Endothelial cell of umbilical vein (primary cell): ENCODE results near the gene BDKRB2. TPM values are rescaled to one million over a fixed set of nuclear protein-coding genes. Genes with fewer than 3 reads are reported as not detected.

Source experiments
- BruUV-seq: library from RNA; stranded (reverse); fragments of 400-500 nt; replicated peaks from 2 replicates; lab custom pipeline; 2021; lab: Mats Ljungman, UMichigan
- CTCF ChIA-PET: fragments of 300-600, 350-600 bp; sonication (Branson Sonifier 250); formaldehyde crosslinking; loops from one replicate; lab custom pipeline; 2021; ENCODE audit warnings: antibody characterized with exemption, inconsistent platforms; lab: Charles Lee
- POLR2A ChIA-PET: fragments of 300-600, 350-600 bp; sonication (Branson Sonifier 250); formaldehyde crosslinking; loops from one replicate; lab custom pipeline; 2021; ENCODE audit warnings: antibody characterized with exemption, inconsistent platforms; lab: Charles Lee
- DNase-seq: peaks from one replicate; pipeline ENCODE4 v3.0.0-alpha.2; 2011; ENCODE audit warnings: low read depth, low spot score
- FAIRE-seq: peaks from 2 replicates; lab custom pipeline; 2011; peaks lifted over from hg19 to GRCh38; lab: Jason Lieb, UNC
- H2AFZ ChIP-seq: 2 replicates; pipeline ENCODE4 v1.6.0; 2012; ENCODE audit warnings: low read depth, low read length, control low read depth, inconsistent platforms
- H3K27ac ChIP-seq: 2 replicates; pipeline ENCODE4 v1.5.1; 2011; ENCODE audit warnings: low read depth, mild to moderate bottlenecking, control low read depth, low read length, moderate library complexity; ENCODE audit not compliant: insufficient read depth
- H3K27me3 ChIP-seq, 2 experiments: 2 replicates each; pipeline versions ENCODE4 v1.6.0 to v1.6.1; 2011; ENCODE audit warnings: low read length in 2 of 2, mixed read lengths in 1 of 2; ENCODE audit not compliant: control insufficient read depth in 2 of 2, insufficient read depth in 2 of 2
- H3K36me3 ChIP-seq, 2 experiments: 2 replicates in 1 of 2; 3 replicates in 1 of 2; pipeline ENCODE4 v1.5.1; 2011; ENCODE audit warnings: low read length in 2 of 2, mild to moderate bottlenecking in 1 of 2, moderate library complexity in 1 of 2; ENCODE audit not compliant: control insufficient read depth in 2 of 2, insufficient read depth in 2 of 2; ENCODE audit errors: extremely low read depth in 1 of 2
- H3K4me1 ChIP-seq: 3 replicates; pipeline ENCODE4 v1.5.1; 2011; ENCODE audit warnings: mild to moderate bottlenecking, low read length; ENCODE audit not compliant: control insufficient read depth, insufficient read depth; ENCODE audit errors: extremely low read depth
- H3K4me2 ChIP-seq: 2 replicates; pipeline ENCODE4 v1.6.1; 2011; ENCODE audit warnings: low read length, control low read depth, mixed read lengths; ENCODE audit not compliant: insufficient read depth
- H3K4me3 ChIP-seq, 3 experiments: fragments of 200-600 bp in 1 of 3; sonication (generic), shearing (Covaris generic) in 1 of 3; replicated peaks in 1 of 3; 2 replicates each; pipeline ENCODE4 v1.5.1; 2011 to 2016; ENCODE audit warnings: control low read depth in 3 of 3, low read length in 3 of 3, mild to moderate bottlenecking in 2 of 3, inconsistent platforms in 1 of 3, low read depth in 1 of 3, moderate library complexity in 1 of 3; ENCODE audit not compliant: insufficient read depth in 1 of 3
- H3K79me2 ChIP-seq: 2 replicates; pipeline ENCODE4 v1.6.0; 2012; ENCODE audit warnings: low read length, inconsistent platforms; ENCODE audit not compliant: control insufficient read depth, insufficient read depth
- H3K9ac ChIP-seq: replicated peaks from 2 replicates; pipeline ENCODE3; 2011; ENCODE audit warnings: low read length, control low read depth; ENCODE audit not compliant: insufficient read depth; ENCODE audit errors: extremely low read depth
- H3K9me1 ChIP-seq: replicated peaks from 3 replicates; pipeline ENCODE4 v1.6.0; 2011; ENCODE audit warnings: mild to moderate bottlenecking, low read length; ENCODE audit not compliant: control insufficient read depth, insufficient read depth; ENCODE audit errors: extremely low read depth
- H3K9me3 ChIP-seq: replicated peaks from 2 replicates; pipeline ENCODE4 v1.5.1; 2012; ENCODE audit warnings: low read length, inconsistent platforms; ENCODE audit not compliant: control insufficient read depth, insufficient read depth
- H4K20me1 ChIP-seq: replicated peaks from 2 replicates; pipeline ENCODE3; 2011; ENCODE audit warnings: mild to moderate bottlenecking, low read length; ENCODE audit not compliant: control insufficient read depth, insufficient read depth; ENCODE audit errors: extremely low read depth
- CTCF ChIP-seq, 2 donors: IDR thresholded peaks; 1 replicate in 1 of 2; 2 replicates in 1 of 2; pipeline ENCODE4 v1.5.1; 2011; ENCODE audit warnings: low read length in 2 of 2, mild to moderate bottlenecking in 2 of 2, moderate library complexity in 2 of 2, control low read depth in 1 of 2, inconsistent platforms in 1 of 2, low read depth in 1 of 2; ENCODE audit not compliant: insufficient read depth in 1 of 2; ENCODE audit errors: extremely low read depth in 1 of 2
- EZH2 ChIP-seq: IDR thresholded peaks from 2 replicates; pipeline ENCODE4 v1.6.1; 2012; ENCODE audit warnings: borderline replicate concordance, low read depth, mild to moderate bottlenecking, moderate library complexity, low read length, inconsistent platforms; ENCODE audit not compliant: severe bottlenecking
- FOS ChIP-seq: IDR thresholded peaks from 2 replicates; pipeline ENCODE4 v1.6.1; 2011; ENCODE audit warnings: mild to moderate bottlenecking, low read length, moderate library complexity, borderline replicate concordance; ENCODE audit not compliant: insufficient read depth
- JUN ChIP-seq: IDR thresholded peaks from 2 replicates; pipeline ENCODE4 v1.6.1; 2011; ENCODE audit warnings: borderline replicate concordance, low read depth; ENCODE audit not compliant: insufficient read length, insufficient read depth
- MAX ChIP-seq: IDR thresholded peaks from 2 replicates; pipeline ENCODE4 v1.6.1; 2011; ENCODE audit not compliant: insufficient read depth, insufficient read length
- MYC ChIP-seq: IDR thresholded peaks from one replicate; pipeline ENCODE4 v1.6.1; 2011; ENCODE audit warnings: mild to moderate bottlenecking, low read depth, low read length
- POLR2A ChIP-seq: IDR thresholded peaks from 2 replicates; pipeline ENCODE4 v1.6.1; 2012; ENCODE audit warnings: low read depth, mild to moderate bottlenecking, control low read depth, low read length
- dilution Hi-C: fragments of 300-500 bp; cut with MboI; formaldehyde crosslinking; loops from one replicate; pipeline ENCODE4 v1.15.0; 2019; ENCODE audit warnings: low sequenced_read_pairs; ENCODE audit not compliant: extremely low pct_ligation_motif_present
- intact Hi-C: fragments of 100-400 bp; cut with micrococcal nuclease; formaldehyde crosslinking; loops from one replicate; pipeline ENCODE4 v1.10.0; 2022
- polyA plus RNA-seq, 4 experiments: library from polyadenylated mRNA; depleted of rRNA in 3 of 4; stranded (reverse) in 3 of 4; unstranded in 1 of 4; fragments of >200 nt; gene quantifications; 2 replicates each; pipeline versions ENCODE4 v1.2.1 to v1.2.3, GENCODE V29; 2011 to 2012; ENCODE audit warnings: missing spikeins in 1 of 4
- total RNA-seq: library from RNA; stranded (reverse); gene quantifications from 2 replicates; pipeline ENCODE4 v1.2.3, GENCODE V29; 2021

Gene BDKRB2
- total and polyA plus RNA-seq, 2 donors (not counting 3 experiments of a cell fraction or from before 2014, with no cell fraction given): 0.22 to 0.77 TPM

- no TSS peak for BruUV-seq
- TF ChIP-seq FOS (no peak), EZH2 (no peak), MAX (no peak), CTCF (IDR thresholded peaks at IDR 0.05; ENCODE audit: extremely low read depth in 1 of 2, insufficient read depth in 1 of 2, low read depth in 1 of 2, low read length in 2 of 2) (no peak), MYC (no peak), POLR2A (no peak)
These were observed 76.8 kb downstream of the BDKRB2 start for GRCh38 chr14:96281486-96281885.

GRCh38 chr14:96284008-96284407, 79.4 kb downstream of the BDKRB2 start:
- no peaks in the 10 kb centered on the region for H3K36me3 ChIP-seq
- no peak overlapping the region for H3K9ac ChIP-seq
- H3K27ac ChIP-seq: no peak overlapping the region
- intact Hi-C loops (no loop called here), dilution Hi-C loops (no loop called here)
- H3K9me1 ChIP-seq: no peaks in the 10 kb centered on the region
- H3K4me3 ChIP-seq: no peak overlapping the region
- ChIA-PET POLR2A (no interaction called here), CTCF (interaction anchor here (4.4 kb wide), 1 partner anchor 9 kb away, joined by 24 read pairs; no protein-coding TSS in a partner anchor)
- DNase-seq (no peak), FAIRE-seq (no peak)
- H3K79me2 ChIP-seq: no peaks in the 10 kb centered on the region
- BruUV-seq: no TSS peak
- H2AFZ ChIP-seq: no peak overlapping the region
- H4K20me1 ChIP-seq: no peaks in the 10 kb centered on the region
- no peak overlapping the region for H3K4me2 ChIP-seq
- no peaks in the 10 kb centered on the region for H3K4me1 ChIP-seq
- no peaks in the 10 kb centered on the region for H3K27me3 ChIP-seq
- no peak for TF ChIP-seq JUN
- no peak for TF ChIP-seq MAX
- TF ChIP-seq MYC: no peak
- TF ChIP-seq CTCF (IDR thresholded peaks at IDR 0.05; ENCODE audit: extremely low read depth in 1 of 2, insufficient read depth in 1 of 2, low read depth in 1 of 2, low read length in 2 of 2): no peak
- TF ChIP-seq FOS: no peak
- no peaks in the 10 kb centered on the region for H3K9me3 ChIP-seq

More at GRCh38 chr14:96281486-96281885, 76.8 kb downstream of the BDKRB2 start:
- no peaks in the 10 kb centered on the region for H3K79me2 ChIP-seq
- H2AFZ ChIP-seq: no peak overlapping the region
- ChIA-PET POLR2A (no interaction called here), CTCF (no interaction called here)
- no peaks in the 10 kb centered on the region for H3K36me3 ChIP-seq
- no peaks in the 10 kb centered on the region for H3K4me1 ChIP-seq
- DNase-seq (no peak), FAIRE-seq (no peak)
- no peak overlapping the region for H3K9ac ChIP-seq
- no peaks in the 10 kb centered on the region for H3K9me3 ChIP-seq
- H4K20me1 ChIP-seq: no peaks in the 10 kb centered on the region
- H3K27ac ChIP-seq: no peak overlapping the region
- no peak overlapping the region for H3K4me3 ChIP-seq
- intact Hi-C loops: no loop called here
- H3K9me1 ChIP-seq: no peaks in the 10 kb centered on the region
- no peaks in the 10 kb centered on the region for H3K27me3 ChIP-seq
- dilution Hi-C loops: no loop called here
- no peak overlapping the region for H3K4me2 ChIP-seq
